Measurements from ENCODE around the gene AIFM3. TPM values are rescaled to one million over a fixed set of nuclear protein-coding genes. Genes with fewer than 3 reads are reported as not detected.
"Not testable (repeated sequence)": the region's sequence is repeated elsewhere in the genome, so short reads cannot be mapped to it uniquely, and the experiment has no call there.

Gene AIFM3
- total and polyA plus RNA-seq, 2 of the 4 experiments (the other 2 are of a cell fraction) = 0.09 to 0.18 TPM

- POLR2A ChIA-PET (ENCODE audit: unreplicated experiment) = interaction anchor here (1.0 kb wide), 1 partner anchor 10 kb away, joined by 6 read pairs; the partner anchor contains the start of gene LZTR1
- H3K36me3 ChIP-seq (ENCODE audit: control insufficient read depth, insufficient read depth, low read length); H2AK5ac ChIP-seq (ENCODE audit: low read depth, low read length); H3K4me3 ChIP-seq (ENCODE audit: insufficient read depth, low read depth, low read length); H3K4ac ChIP-seq (ENCODE audit: low read depth, low read length); H3K79me1 ChIP-seq (ENCODE audit: low read depth in 1 of 2, low read length in 2 of 2); H2BK20ac ChIP-seq (ENCODE audit: low read depth, low read length); H3K4me1 ChIP-seq (ENCODE audit: control insufficient read depth, insufficient read depth, low read length); H3K18ac ChIP-seq (ENCODE audit: low read depth, low read length); H4K91ac ChIP-seq (ENCODE audit: insufficient read depth, low read depth, low read length); H3K27me3 ChIP-seq (ENCODE audit: control insufficient read depth, insufficient read depth, low read length); H4K20me1 ChIP-seq (ENCODE audit: insufficient read depth, low read length); H4K5ac ChIP-seq (ENCODE audit: low read depth, low read length); H2AFZ ChIP-seq (replicated peaks; ENCODE audit: low read length, poor library complexity); H3K9me1 ChIP-seq (ENCODE audit: insufficient read depth, low read length); BruUV-seq (replicated peaks); H3K23ac ChIP-seq (ENCODE audit: low read depth, low read length); H2BK5ac ChIP-seq (ENCODE audit: low read depth, low read length, poor library complexity, severe bottlenecking); in situ Hi-C loops (cut with MboI; ENCODE audit: low sequenced_read_pairs); H3K14ac ChIP-seq (replicated peaks; ENCODE audit: low read depth, low read length); ATAC-seq (ENCODE audit: low read depth); H4K8ac ChIP-seq (ENCODE audit: low read depth in 2 of 2, low read length in 2 of 2); H3K9me3 ChIP-seq (ENCODE audit: control insufficient read depth, insufficient read depth, low read length); H2AK9ac ChIP-seq (replicated peaks; ENCODE audit: low read depth, low read length, poor library complexity); H3K9ac ChIP-seq (ENCODE audit: low read depth, low read length); DNase-seq; CTCF ChIA-PET; dilution Hi-C loops (cut with HindIII; ENCODE audit: low sequenced_read_pairs, unreplicated experiment); H3K4me2 ChIP-seq (ENCODE audit: low read depth, low read length); intact Hi-C loops (cut with micrococcal nuclease); H3K56ac ChIP-seq (ENCODE audit: extremely low read depth, insufficient read depth, low read length); H3K27ac ChIP-seq (ENCODE audit: insufficient read depth, low read length); H2BK15ac ChIP-seq (ENCODE audit: low read depth, low read length); H2BK120ac ChIP-seq (ENCODE audit: low read depth, low read length): not testable (repeated sequence)
- WGBS, 2 experiments (ENCODE audit: extremely low coverage in 2 of 2, insufficient read length in 1 of 2) = no CpG with 5 or more reads among the region's 11 CpGs
Observed at GRCh38 chr22:20972014-20972694, 5.1 kb downstream of the AIFM3 start.

All from IMR-90 (cell line).